GM23338 (cell line): ENCODE results near the gene PDSS1.

ENCODE experiments used
- CTCF ChIP-seq, 2 experiments: fragments of 200-600 bp in 1 of 2; sonication (generic) in 1 of 2; conservative IDR thresholded peaks; 2 replicates each; pipeline versions ENCODE4 v1.5.1 to v1.6.1; 2016 to 2017; ENCODE audit warnings: antibody characterized with exemption in 2 of 2, low read depth in 2 of 2, mild to moderate bottlenecking in 2 of 2, moderate library complexity in 1 of 2
- EZH2 ChIP-seq: fragments of 200-600 bp; sonication (generic); IDR thresholded peaks from one replicate; pipeline ENCODE4 v1.8.0; 2017; ENCODE audit warnings: antibody characterized with exemption, mild to moderate bottlenecking, low read depth; ENCODE audit not compliant: unreplicated experiment
- ZNF331 ChIP-seq: fragments of 250-450 bp; sonication (Bioruptor Pico); IDR thresholded peaks from 2 replicates; pipeline ENCODE4 v1.5.0; 2020; ENCODE audit warnings: low read depth, mild to moderate bottlenecking, moderate library complexity

GRCh38 chr10:26728957-26729356 is 31.5 kb downstream of the PDSS1 start:
- TF ChIP-seq CTCF (conservative IDR thresholded peaks at IDR 0.05; ENCODE audit: low read depth in 2 of 2) (peak; percentile 27 to 40; a peak in 3 of 4 replicates), EZH2 (no peak), ZNF331 (CRISPR knock-in tag) (no peak)
